ENCODE data around the gene SIGMAR1.
"Not testable (repeated sequence)": the region's sequence is repeated elsewhere in the genome, so short reads cannot be mapped to it uniquely, and the experiment has no call there.

SIGMAR1 gene

GRCh38 chr9:34647084-34647403 is 9.5 kb upstream of the SIGMAR1 start:
- H3K4me1 Mint-ChIP-seq (ENCODE audit: low read depth), result peaks cover 36% of the 10 kb centered on the region
- H3K4me3 Mint-ChIP-seq, result peak overlapping the region; percentile 94
- H3K27me3 Mint-ChIP-seq, result no peaks in the 10 kb centered on the region
- H3K9me3 Mint-ChIP-seq (ENCODE audit: low read depth), result no peaks in the 10 kb centered on the region
- peaks cover 4% of the 10 kb centered on the region for H3K36me3 Mint-ChIP-seq
- peak overlapping the region; percentile 89 for H3K27ac Mint-ChIP-seq

- H3K27ac Mint-ChIP-seq, result peak within 1 kb of the TSS; percentile 89
- H3K4me3 Mint-ChIP-seq, result peak within 1 kb of the TSS; percentile 94
- peaks cover 4% of the 10 kb centered on the region for H3K36me3 Mint-ChIP-seq
- peaks cover 33% of the 10 kb centered on the region for H3K4me1 Mint-ChIP-seq (ENCODE audit: low read depth)
- H3K9me3 Mint-ChIP-seq (ENCODE audit: low read depth), result no peaks in the 10 kb centered on the region
- no peaks in the 10 kb centered on the region for H3K27me3 Mint-ChIP-seq
These were observed 8.9 kb upstream of the SIGMAR1 start, which contains the start of gene GALT for GRCh38 chr9:34646211-34647083. TSS of gene GALT (plus strand) at chr9:34646675. CDS start at chr9:34646705, 30 bp downstream.

- H3K27ac Mint-ChIP-seq, result no peak overlapping the region
- H3K9me3 Mint-ChIP-seq (ENCODE audit: low read depth), result no peaks in the 10 kb centered on the region
- H3K27me3 Mint-ChIP-seq, result no peaks in the 10 kb centered on the region
- no peak overlapping the region for H3K4me3 Mint-ChIP-seq
- peaks cover 31% of the 10 kb centered on the region for H3K4me1 Mint-ChIP-seq (ENCODE audit: low read depth)
- peaks cover 4% of the 10 kb centered on the region for H3K36me3 Mint-ChIP-seq
These were observed 7.3 kb upstream of the SIGMAR1 start for GRCh38 chr9:34644766-34645314.

- Mint-ChIP-seq H3K4me3 (no peak overlapping the region), H3K9me3 (ENCODE audit: low read depth) (no peaks in the 10 kb centered on the region), H3K27me3 (no peaks in the 10 kb centered on the region), H3K36me3 (no peaks in the 10 kb centered on the region), H3K27ac (no peak overlapping the region), H3K4me1 (ENCODE audit: low read depth) (peaks cover 26% of the 10 kb centered on the region)
These were observed 5.1 kb upstream of the SIGMAR1 start for GRCh38 chr9:34642679-34643078.

GRCh38 chr9:34639322-34639721 is 1.7 kb upstream of the SIGMAR1 start:
- not testable (repeated sequence) for H3K4me3 Mint-ChIP-seq; H3K27ac Mint-ChIP-seq; H3K9me3 Mint-ChIP-seq (ENCODE audit: low read depth); H3K27me3 Mint-ChIP-seq; H3K36me3 Mint-ChIP-seq
- peaks cover 28% of the 10 kb centered on the region for H3K4me1 Mint-ChIP-seq (ENCODE audit: low read depth)

GRCh38 chr9:34638138-34638445 is 505 bp upstream of the SIGMAR1 start:
- H3K4me3 Mint-ChIP-seq, result peak overlapping the region; percentile 96
- no peaks in the 10 kb centered on the region for H3K9me3 Mint-ChIP-seq (ENCODE audit: low read depth)
- H3K36me3 Mint-ChIP-seq, result peaks cover 6% of the 10 kb centered on the region
- no peaks in the 10 kb centered on the region for H3K27me3 Mint-ChIP-seq
- peak overlapping the region; percentile 83 for H3K27ac Mint-ChIP-seq
- peaks cover 36% of the 10 kb centered on the region for H3K4me1 Mint-ChIP-seq (ENCODE audit: low read depth)

GRCh38 chr9:34636791-34637355 is 714 bp downstream of the SIGMAR1 start:
- H3K9me3 Mint-ChIP-seq (ENCODE audit: low read depth), result no peaks in the 10 kb centered on the region

GRCh38 chr9:34635556-34635955 is 2.0 kb downstream of the SIGMAR1 start:
- Mint-ChIP-seq H3K9me3 (ENCODE audit: low read depth) (no peaks in the 10 kb centered on the region), H3K27ac (no peak overlapping the region), H3K4me1 (ENCODE audit: low read depth) (peaks cover 41% of the 10 kb centered on the region), H3K27me3 (no peaks in the 10 kb centered on the region), H3K36me3 (peaks cover 6% of the 10 kb centered on the region), H3K4me3 (peak overlapping the region; percentile 96)

More at GRCh38 chr9:34636791-34637355, 714 bp downstream of the SIGMAR1 start:
- Mint-ChIP-seq H3K36me3 (peaks cover 6% of the 10 kb centered on the region), H3K27me3 (no peaks in the 10 kb centered on the region), H3K4me3 (peak overlapping the region; percentile 96), H3K4me1 (ENCODE audit: low read depth) (peaks cover 41% of the 10 kb centered on the region), H3K27ac (peak overlapping the region; percentile 95)

GRCh38 chr9:34634551-34635248 is 2.9 kb downstream of the SIGMAR1 start:
- H3K9me3 Mint-ChIP-seq (ENCODE audit: low read depth), result no peaks in the 10 kb centered on the region

GRCh38 chr9:34633851-34634550 is 3.6 kb downstream of the SIGMAR1 start:
- peaks cover 48% of the 10 kb centered on the region for H3K4me1 Mint-ChIP-seq (ENCODE audit: low read depth)
- no peaks in the 10 kb centered on the region for H3K9me3 Mint-ChIP-seq (ENCODE audit: low read depth)
- H3K36me3 Mint-ChIP-seq, result peaks cover 6% of the 10 kb centered on the region
- no peak overlapping the region for H3K27ac Mint-ChIP-seq
- peaks cover 5% of the 10 kb centered on the region for H3K27me3 Mint-ChIP-seq
- H3K4me3 Mint-ChIP-seq, result peak overlapping the region; percentile 30

More at GRCh38 chr9:34634551-34635248, 2.9 kb downstream of the SIGMAR1 start:
- Mint-ChIP-seq H3K27ac (peak overlapping the region; percentile 61), H3K36me3 (peaks cover 6% of the 10 kb centered on the region), H3K27me3 (peaks cover 2% of the 10 kb centered on the region), H3K4me3 (peak overlapping the region; percentile 44), H3K4me1 (ENCODE audit: low read depth) (peaks cover 42% of the 10 kb centered on the region)

- peaks cover 9% of the 10 kb centered on the region for H3K27me3 Mint-ChIP-seq
- H3K36me3 Mint-ChIP-seq, result peaks cover 6% of the 10 kb centered on the region
- no peak overlapping the region for H3K4me3 Mint-ChIP-seq
- no peak overlapping the region for H3K27ac Mint-ChIP-seq
- no peaks in the 10 kb centered on the region for H3K9me3 Mint-ChIP-seq (ENCODE audit: low read depth)
- H3K4me1 Mint-ChIP-seq (ENCODE audit: low read depth), result peaks cover 44% of the 10 kb centered on the region
These were observed 4.4 kb downstream of the SIGMAR1 start for GRCh38 chr9:34633166-34633565.

GRCh38 chr9:34630402-34631154 is 7.0 kb downstream of the SIGMAR1 start:
- Mint-ChIP-seq H3K27me3 (peaks cover 25% of the 10 kb centered on the region), H3K4me3 (peak overlapping the region; percentile 86), H3K9me3 (ENCODE audit: low read depth) (no peaks in the 10 kb centered on the region), H3K36me3 (no peaks in the 10 kb centered on the region), H3K27ac (no peak overlapping the region), H3K4me1 (ENCODE audit: low read depth) (peaks cover 33% of the 10 kb centered on the region)

GRCh38 chr9:34629491-34629808 is 8.1 kb downstream of the SIGMAR1 start:
- Mint-ChIP-seq H3K27ac (no peak overlapping the region), H3K9me3 (ENCODE audit: low read depth) (no peaks in the 10 kb centered on the region), H3K36me3 (no peaks in the 10 kb centered on the region), H3K27me3 (peaks cover 27% of the 10 kb centered on the region), H3K4me3 (peak overlapping the region; percentile 86), H3K4me1 (ENCODE audit: low read depth) (peaks cover 26% of the 10 kb centered on the region)

All from activated naive CD8-positive, alpha-beta T cell (primary cell).